A673 (cell line): ENCODE measurements around the gene EFL1. TPM values are rescaled to one million over a fixed set of nuclear protein-coding genes. Genes with fewer than 3 reads are reported as not detected.
"Not testable (repeated sequence)": the region's sequence is repeated elsewhere in the genome, so short reads cannot be mapped to it uniquely, and the experiment has no call there.

Source experiments
- BruUV-seq: library from RNA; stranded (reverse); fragments of 400-500 nt; replicated peaks from 2 replicates; lab custom pipeline; 2021; lab: Mats Ljungman, UMichigan
- CTCF ChIA-PET: fragments of 300-600 bp; sonication (Branson Sonifier 250); formaldehyde crosslinking; loops from one replicate; lab custom pipeline; 2022; ENCODE audit warnings: antibody characterized with exemption; lab: Charles Lee
- POLR2A ChIA-PET: fragments of 300-600 bp; sonication (Branson Sonifier 250); formaldehyde crosslinking; loops from one replicate; lab custom pipeline; 2022; ENCODE audit warnings: antibody characterized with exemption; ENCODE audit not compliant: low non-redundant PET; lab: Charles Lee
- DNase-seq: peaks from one replicate; pipeline ENCODE4 v3.0.0-alpha.2; 2015; ENCODE audit warnings: low spot score
- H3K27ac ChIP-seq: fragments of 200-600 bp; sonication (generic); 2 replicates; pipeline ENCODE4 v1.5.1; 2016; ENCODE audit warnings: mixed run types, low read depth, mild to moderate bottlenecking, mixed read lengths, antibody characterized with exemption, low read length; ENCODE audit not compliant: poor library complexity, severe bottlenecking
- H3K27me3 ChIP-seq: fragments of 200-600 bp; sonication (generic); replicated peaks from 2 replicates; pipeline ENCODE4 v1.6.1; 2017; ENCODE audit warnings: mixed run types, low read depth, mild to moderate bottlenecking, mixed read lengths, antibody characterized with exemption, low read length; ENCODE audit not compliant: insufficient read depth, poor library complexity
- H3K36me3 ChIP-seq: fragments of 200-600 bp; sonication (generic); 2 replicates; pipeline ENCODE4 v1.6.1; 2016; ENCODE audit warnings: mixed run types, mild to moderate bottlenecking, mixed read lengths, antibody characterized with exemption, low read length; ENCODE audit not compliant: insufficient read depth, poor library complexity, severe bottlenecking
- H3K4me1 ChIP-seq: fragments of 200-600 bp; sonication (generic); 2 replicates; pipeline ENCODE4 v1.6.1; 2017; ENCODE audit warnings: mixed run types, mild to moderate bottlenecking, mixed read lengths, antibody characterized with exemption, low read length; ENCODE audit not compliant: insufficient read depth, poor library complexity, severe bottlenecking
- H3K4me3 ChIP-seq: fragments of 200-600 bp; sonication (generic); 2 replicates; pipeline ENCODE4 v1.5.1; 2016; ENCODE audit warnings: low read depth, mixed run types, mild to moderate bottlenecking, mixed read lengths, low read length; ENCODE audit not compliant: poor library complexity, severe bottlenecking
- H3K9me3 ChIP-seq: fragments of 200-600 bp; sonication (generic); 2 replicates; pipeline ENCODE4 v1.6.1; 2016; ENCODE audit warnings: mixed run types, low read depth, mild to moderate bottlenecking, mixed read lengths, antibody characterized with exemption, low read length; ENCODE audit not compliant: poor library complexity, severe bottlenecking
- EZH2 ChIP-seq: fragments of 200-600 bp; sonication (generic); IDR thresholded peaks from 2 replicates; pipeline ENCODE4 v1.6.1; 2017; ENCODE audit warnings: borderline replicate concordance, low read depth, mild to moderate bottlenecking, mixed read lengths, antibody characterized with exemption, low read length; ENCODE audit not compliant: poor library complexity, severe bottlenecking
- intact Hi-C: fragments of 100-400 bp; cut with micrococcal nuclease; formaldehyde crosslinking; loops from one replicate; pipeline ENCODE4 v1.10.0; 2022; ENCODE audit not compliant: unreplicated experiment
- total RNA-seq: library from RNA; stranded (reverse); gene quantifications from 2 replicates; pipeline ENCODE4 v1.2.3, GENCODE V29; 2021
- TF ChIP-seq, protein P1 (sequence below): fragments of 300-800, 200-600 bp; sonication (generic); conservative IDR thresholded peaks from 2 replicates; pipeline ENCODE4 v1.5.1; 2017; ENCODE audit warnings: low read depth, mild to moderate bottlenecking, antibody characterized with exemption, low read length, moderate library complexity, mixed read lengths

EFL1 gene
- total RNA-seq, 1 experiment from 2014 or later, result 26.1 TPM

DNA sequence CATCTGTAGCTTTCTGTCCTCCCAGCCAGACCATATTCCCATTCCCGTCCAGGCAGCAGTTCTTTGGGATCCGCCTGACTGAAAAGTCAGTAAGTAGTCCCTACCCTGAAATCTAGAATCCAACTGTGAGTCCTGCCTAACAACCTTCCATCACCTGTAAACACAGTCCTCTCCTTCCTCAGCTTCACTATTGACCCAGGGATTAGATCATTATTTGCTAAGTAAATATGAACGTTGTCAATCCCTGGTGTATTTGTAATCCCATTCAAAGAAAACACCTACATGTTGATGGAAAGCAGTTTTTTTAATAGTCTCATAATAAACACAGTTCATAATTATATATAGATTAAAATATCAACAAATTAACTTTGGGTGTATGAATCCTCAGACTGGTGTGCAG lies 816 bp upstream of the EFL1 start:
- no TSS peak for BruUV-seq
- POLR2A ChIA-PET, result no interaction called here
- intact Hi-C loops, result no loop called here
- no peak for DNase-seq
- no peaks in the 10 kb centered on the region for H3K36me3 ChIP-seq
- no peaks in the 10 kb centered on the region for H3K9me3 ChIP-seq
- peak overlapping the region; percentile 96 for H3K4me3 ChIP-seq
- no peak overlapping the region for H3K27ac ChIP-seq
- H3K27me3 ChIP-seq, result no peaks in the 10 kb centered on the region
- peaks cover 8% of the 10 kb centered on the region for H3K4me1 ChIP-seq
- CTCF ChIA-PET, result no interaction called here
- TF ChIP-seq, protein P1, sequence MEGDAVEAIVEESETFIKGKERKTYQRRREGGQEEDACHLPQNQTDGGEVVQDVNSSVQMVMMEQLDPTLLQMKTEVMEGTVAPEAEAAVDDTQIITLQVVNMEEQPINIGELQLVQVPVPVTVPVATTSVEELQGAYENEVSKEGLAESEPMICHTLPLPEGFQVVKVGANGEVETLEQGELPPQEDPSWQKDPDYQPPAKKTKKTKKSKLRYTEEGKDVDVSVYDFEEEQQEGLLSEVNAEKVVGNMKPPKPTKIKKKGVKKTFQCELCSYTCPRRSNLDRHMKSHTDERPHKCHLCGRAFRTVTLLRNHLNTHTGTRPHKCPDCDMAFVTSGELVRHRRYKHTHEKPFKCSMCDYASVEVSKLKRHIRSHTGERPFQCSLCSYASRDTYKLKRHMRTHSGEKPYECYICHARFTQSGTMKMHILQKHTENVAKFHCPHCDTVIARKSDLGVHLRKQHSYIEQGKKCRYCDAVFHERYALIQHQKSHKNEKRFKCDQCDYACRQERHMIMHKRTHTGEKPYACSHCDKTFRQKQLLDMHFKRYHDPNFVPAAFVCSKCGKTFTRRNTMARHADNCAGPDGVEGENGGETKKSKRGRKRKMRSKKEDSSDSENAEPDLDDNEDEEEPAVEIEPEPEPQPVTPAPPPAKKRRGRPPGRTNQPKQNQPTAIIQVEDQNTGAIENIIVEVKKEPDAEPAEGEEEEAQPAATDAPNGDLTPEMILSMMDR, result no peak
- TF ChIP-seq EZH2, result no peak

DNA sequence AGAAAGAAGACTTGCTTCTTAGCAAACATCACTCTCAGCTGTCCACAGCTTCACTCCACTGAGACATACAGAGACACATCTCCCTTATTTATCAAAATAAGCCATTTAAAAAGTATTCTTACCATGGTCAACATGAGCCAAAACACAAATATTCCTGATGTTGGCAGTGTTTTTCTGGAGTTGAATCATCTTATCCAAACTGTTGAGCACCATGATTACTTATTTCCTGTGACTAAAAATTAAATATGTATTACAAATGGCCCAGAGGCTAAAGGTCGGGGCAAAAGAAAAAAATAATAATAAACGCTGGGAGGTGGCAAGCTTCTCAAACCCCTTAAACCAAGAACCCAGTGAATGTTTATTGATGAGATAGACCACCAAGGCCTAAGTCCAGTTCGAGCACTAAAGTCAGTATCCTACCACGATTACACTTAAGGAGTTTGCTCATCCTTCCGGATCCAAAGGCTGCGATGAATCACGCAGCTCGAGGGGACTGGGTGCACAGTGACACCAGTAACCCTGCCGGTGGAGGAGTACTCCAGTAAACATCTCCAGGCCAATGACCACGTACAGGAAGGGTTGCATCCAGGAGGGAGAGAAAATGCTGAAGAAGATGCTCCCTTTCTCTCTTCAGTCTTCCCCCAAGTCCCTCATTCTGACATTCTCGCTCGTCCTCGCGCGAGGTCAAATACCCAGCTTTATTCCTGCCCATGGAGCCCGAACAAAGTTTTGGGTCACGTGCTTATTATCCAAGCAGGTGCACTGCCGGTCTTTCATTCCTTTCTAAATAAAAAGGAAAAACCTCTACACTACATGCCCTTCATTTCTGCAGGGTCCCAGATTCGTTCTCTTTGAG lies 740 bp downstream of the EFL1 start:
- H3K36me3 ChIP-seq, intact Hi-C loops, CTCF ChIA-PET, H3K4me1 ChIP-seq, POLR2A ChIA-PET, H3K27me3 ChIP-seq, BruUV-seq, H3K9me3 ChIP-seq: not testable (repeated sequence)
- Histone ChIP-seq H3K27ac (peak overlapping the region; percentile 81), H3K4me3 (peak overlapping the region; percentile 96)
- DNase-seq, result peak; percentile 41

DNA sequence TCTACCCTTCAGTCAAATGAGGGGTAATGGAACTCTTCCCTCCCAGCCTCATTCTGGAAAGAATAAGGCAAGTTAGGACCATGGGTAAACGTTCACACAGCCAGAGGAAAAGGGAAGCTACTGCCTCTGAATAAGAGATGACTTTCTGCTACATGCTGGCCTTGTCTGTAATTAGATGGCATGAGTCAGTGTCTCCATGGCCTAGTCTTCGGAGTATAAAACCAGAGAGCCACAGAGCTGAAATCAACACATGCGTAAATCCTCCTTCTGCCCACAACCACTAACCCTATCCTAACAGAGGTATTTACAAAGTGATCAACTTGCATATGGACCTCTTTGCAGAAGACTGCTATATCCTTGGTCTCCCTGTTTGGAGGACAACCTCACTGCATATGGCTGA lies 14.3 kb downstream of the EFL1 start:
- H3K9me3 ChIP-seq, BruUV-seq, H3K4me1 ChIP-seq, POLR2A ChIA-PET, DNase-seq, H3K27ac ChIP-seq, CTCF ChIA-PET, H3K36me3 ChIP-seq, H3K27me3 ChIP-seq, H3K4me3 ChIP-seq, intact Hi-C loops: not testable (repeated sequence)

DNA sequence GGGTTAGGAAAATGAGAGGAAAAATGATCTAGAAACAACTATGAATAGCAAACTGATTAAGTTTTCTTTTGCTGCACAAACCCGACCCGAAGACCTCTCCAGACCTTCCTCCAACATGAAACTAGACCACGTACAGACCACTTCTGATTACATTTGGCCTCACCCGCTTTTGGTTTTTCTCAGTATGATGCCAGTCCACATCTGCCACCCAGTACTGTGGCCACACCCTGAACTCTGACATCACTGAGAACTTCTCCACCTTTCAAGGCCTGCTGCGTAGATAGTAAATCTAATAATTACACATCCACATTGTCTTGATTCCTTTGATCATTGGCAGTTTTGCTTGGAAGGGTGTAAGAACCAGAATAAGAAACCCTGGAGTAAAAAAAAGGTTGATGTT lies 16.6 kb downstream of the EFL1 start:
- H3K4me3 ChIP-seq, CTCF ChIA-PET, intact Hi-C loops, DNase-seq, H3K36me3 ChIP-seq, H3K4me1 ChIP-seq, H3K9me3 ChIP-seq, BruUV-seq, POLR2A ChIA-PET, H3K27me3 ChIP-seq, H3K27ac ChIP-seq: not testable (repeated sequence)

DNA sequence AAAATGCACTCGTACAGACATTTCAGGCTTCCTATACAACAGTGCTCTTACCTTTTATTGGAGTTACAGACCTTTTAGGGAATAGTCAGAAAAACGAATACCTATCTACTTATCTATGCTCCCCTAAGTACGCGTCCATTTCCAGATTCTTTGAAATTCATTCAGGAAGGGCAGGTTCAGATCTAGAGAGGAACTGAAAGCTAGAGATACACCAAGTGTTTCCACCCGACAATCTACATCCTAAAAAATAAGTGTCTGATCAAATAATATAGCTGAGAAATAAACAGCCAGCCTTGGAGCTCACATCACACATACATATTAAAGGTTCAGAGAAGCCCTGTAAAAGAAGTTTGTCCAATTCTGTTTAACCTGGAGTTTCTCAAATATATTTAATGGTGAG lies 18.9 kb downstream of the EFL1 start:
- BruUV-seq, intact Hi-C loops: not testable (repeated sequence)
- CTCF ChIA-PET, result interaction anchor here (0.6 kb wide), 1 partner anchor 16 kb away, joined by 3 read pairs; no protein-coding TSS in a partner anchor

DNA sequence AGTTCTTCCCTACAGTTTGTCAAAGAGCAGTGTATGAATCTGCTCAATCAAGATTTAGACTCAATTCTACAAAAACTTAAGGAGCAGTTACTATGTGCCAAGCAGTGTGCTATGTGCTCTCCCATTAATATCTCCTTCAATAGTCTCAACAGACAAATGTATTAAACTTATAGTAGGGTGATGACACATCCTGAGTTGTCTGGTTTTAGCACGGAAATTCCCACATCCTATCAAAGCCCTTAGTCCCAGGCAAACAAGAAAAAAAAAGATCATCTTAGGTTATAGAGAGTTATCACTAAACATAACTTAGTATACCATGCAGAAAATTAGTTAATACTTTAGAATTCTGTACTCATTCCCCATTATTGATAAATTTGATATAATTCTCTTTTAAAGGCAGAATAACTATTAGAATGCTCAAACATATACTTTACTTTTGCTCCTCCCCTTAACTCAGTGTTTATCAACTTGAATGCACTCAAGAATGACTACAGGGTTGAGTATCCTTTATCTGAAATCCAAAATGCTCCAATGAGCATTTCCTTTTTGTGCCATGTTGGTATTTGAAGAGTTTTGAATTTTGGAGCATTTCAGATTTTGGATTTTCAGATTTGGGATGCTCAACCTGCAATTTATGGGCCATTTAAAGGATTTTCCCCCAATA lies 20.6 kb downstream of the EFL1 start:
- H3K9me3 ChIP-seq, CTCF ChIA-PET, BruUV-seq, intact Hi-C loops, DNase-seq, H3K4me1 ChIP-seq, H3K27ac ChIP-seq, H3K27me3 ChIP-seq, H3K4me3 ChIP-seq, POLR2A ChIA-PET: not testable (repeated sequence)
- peaks cover 10% of the 10 kb centered on the region for H3K36me3 ChIP-seq

More for the DNA sequence above, 18.9 kb downstream of the EFL1 start:
- DNase-seq, H3K4me3 ChIP-seq, H3K9me3 ChIP-seq, H3K27me3 ChIP-seq, H3K4me1 ChIP-seq, POLR2A ChIA-PET, H3K27ac ChIP-seq: not testable (repeated sequence)
- peaks cover 10% of the 10 kb centered on the region for H3K36me3 ChIP-seq
